GM12864 (cell line): ENCODE results near the gene MAP2K4.
A peak's percentile ranks its signal among the peaks of the same experiment; 100 is the strongest.

ENCODE experiments used
- DNase-seq: peaks from one replicate; pipeline ENCODE4 v3.0.0-alpha.2; 2011; ENCODE audit warnings: low read depth
- H3K4me3 ChIP-seq: 2 replicates; pipeline ENCODE4 v1.5.1; 2011; ENCODE audit warnings: mild to moderate bottlenecking, low read depth, low read length, control low read depth
- CTCF ChIP-seq: IDR thresholded peaks from 2 replicates; pipeline ENCODE4 v1.5.1; 2011; ENCODE audit warnings: low read depth, mild to moderate bottlenecking, moderate library complexity, low read length, control low read depth, inconsistent platforms; ENCODE audit errors: missing control alignments

MAP2K4 gene

GRCh38 chr17:12007466-12007865, 13.2 kb upstream of the MAP2K4 start:
- TF ChIP-seq CTCF = no peak
- no peak overlapping the region for H3K4me3 ChIP-seq
- DNase-seq = no peak

DNA sequence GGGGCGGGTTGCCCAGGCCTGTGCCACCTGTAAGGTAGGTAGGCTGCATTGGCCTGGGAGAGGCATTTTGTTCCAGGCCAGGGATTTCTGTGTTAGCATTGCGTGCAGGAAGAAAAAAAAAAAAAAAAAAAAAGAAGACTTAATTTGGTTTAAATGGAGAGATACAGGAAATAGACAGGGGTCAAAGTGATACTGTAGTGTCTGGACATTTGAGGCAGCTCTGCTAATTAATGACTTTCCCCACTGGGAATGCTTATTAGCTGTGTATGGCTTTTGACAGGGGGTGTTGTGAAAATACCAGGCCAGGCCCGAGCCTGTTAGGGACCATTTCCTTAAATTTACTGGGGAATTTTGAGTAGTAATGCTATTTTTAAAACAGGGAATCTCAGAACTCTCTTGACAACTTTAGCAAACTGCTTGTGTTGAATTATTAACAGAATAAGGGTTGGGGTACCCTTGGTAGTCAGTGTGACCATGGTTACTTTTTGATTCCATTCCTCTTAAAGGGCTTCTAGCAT, 1.0 kb downstream of the MAP2K4 start:
- no peak for DNase-seq
- no peak for TF ChIP-seq CTCF
- H3K4me3 ChIP-seq = peak overlapping the region; percentile 82

- TF ChIP-seq CTCF = no peak
- no peak for DNase-seq
- no peak overlapping the region for H3K4me3 ChIP-seq
Observed at GRCh38 chr17:12022310-12022709, 1.6 kb downstream of the MAP2K4 start.

DNA sequence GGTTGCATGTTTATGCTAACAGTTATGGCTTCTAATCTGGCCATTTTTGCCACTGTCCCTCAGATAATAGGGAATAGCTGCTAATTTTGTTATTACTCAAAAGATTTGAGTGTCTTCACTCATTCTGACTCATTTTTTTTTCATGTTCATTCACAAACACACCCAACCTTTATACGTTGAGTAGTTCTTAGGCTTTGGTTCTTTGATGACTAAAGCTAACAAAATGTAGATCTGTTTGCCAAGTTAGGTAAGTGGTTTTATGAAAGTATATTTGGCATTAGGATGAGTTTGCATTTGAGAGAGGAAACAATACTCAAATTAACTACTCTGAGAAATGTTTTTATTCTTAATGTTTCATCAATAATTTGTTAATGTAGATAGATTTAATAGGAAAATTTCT, 3.6 kb downstream of the MAP2K4 start:
- no peak for DNase-seq
- no peak overlapping the region for H3K4me3 ChIP-seq
- TF ChIP-seq CTCF = no peak

- no peak for TF ChIP-seq CTCF
- no peak overlapping the region for H3K4me3 ChIP-seq
- DNase-seq = no peak
Observed at GRCh38 chr17:12027658-12028057, 7.0 kb downstream of the MAP2K4 start.

GRCh38 chr17:12028611-12029010, 7.9 kb downstream of the MAP2K4 start:
- no peak for TF ChIP-seq CTCF
- H3K4me3 ChIP-seq = no peak overlapping the region

DNA sequence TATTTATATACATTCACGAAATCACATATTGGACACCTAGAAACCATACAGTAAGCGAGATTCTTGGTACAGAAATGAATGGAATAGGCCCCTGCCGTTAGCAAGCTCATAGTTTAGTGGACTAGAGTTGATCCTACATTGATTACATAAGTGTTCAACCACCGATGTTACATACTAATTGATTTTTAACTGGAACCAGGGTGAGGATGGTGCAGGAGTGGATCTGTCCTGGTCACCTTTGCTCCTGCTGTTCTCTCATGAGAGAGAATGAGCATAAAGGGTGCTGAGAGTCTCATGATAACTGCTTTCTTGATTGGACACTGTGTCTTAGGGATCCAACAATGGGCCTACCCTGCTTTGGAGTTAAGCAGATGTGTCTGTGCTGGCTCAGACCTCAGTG, 13.9 kb downstream of the MAP2K4 start:
- no peak for TF ChIP-seq CTCF
- DNase-seq = no peak
- H3K4me3 ChIP-seq = no peak overlapping the region

More at GRCh38 chr17:12028611-12029010, 7.9 kb downstream of the MAP2K4 start:
- no peak for DNase-seq
